H9 (cell line): Measurements from ENCODE around the gene ACTA1. TPM values are rescaled to one million over a fixed set of nuclear protein-coding genes. Genes with fewer than 3 reads are reported as not detected.

Experiments
- DNase-seq: peaks from one replicate; pipeline ENCODE4 v3.0.0-alpha.2; 2017
- H2AFZ ChIP-seq: one replicate; pipeline ENCODE4 v1.6.1; 2013; ENCODE audit warnings: mild to moderate bottlenecking, low read length, control low read depth, moderate library complexity
- H2AK5ac ChIP-seq: 2 replicates; pipeline ENCODE4 v1.6.1; 2013; ENCODE audit warnings: low read length, control low read depth, mixed read lengths; ENCODE audit not compliant: insufficient read length
- H2BK120ac ChIP-seq: one replicate; pipeline ENCODE4 v1.6.1; 2013; ENCODE audit warnings: low read depth, mild to moderate bottlenecking, low read length, control low read depth, inconsistent platforms; ENCODE audit not compliant: poor library complexity, severe bottlenecking
- H2BK12ac ChIP-seq: 2 replicates; pipeline ENCODE4 v1.6.1; 2013; ENCODE audit warnings: low read length, control low read depth, mixed read lengths, low read depth; ENCODE audit not compliant: insufficient read length
- H2BK15ac ChIP-seq: 2 replicates; pipeline ENCODE4 v1.6.1; 2013; ENCODE audit warnings: low read depth, low read length, control low read depth
- H2BK20ac ChIP-seq: one replicate; pipeline ENCODE4 v1.6.1; 2013; ENCODE audit warnings: low read depth, mild to moderate bottlenecking, low read length, control low read depth, inconsistent platforms; ENCODE audit not compliant: poor library complexity, severe bottlenecking
- H2BK5ac ChIP-seq: 2 replicates; pipeline ENCODE4 v1.6.1; 2013; ENCODE audit warnings: low read length, control low read depth, mixed read lengths; ENCODE audit not compliant: insufficient read length
- H3K14ac ChIP-seq: 2 replicates; pipeline ENCODE4 v1.6.1; 2013; ENCODE audit warnings: low read length, control low read depth; ENCODE audit not compliant: insufficient read depth
- H3K18ac ChIP-seq: 2 replicates; pipeline ENCODE4 v1.6.1; 2013; ENCODE audit warnings: low read depth, mild to moderate bottlenecking, mixed read lengths, low read length, control low read depth; ENCODE audit not compliant: insufficient read length
- H3K23ac ChIP-seq: 2 replicates; pipeline ENCODE4 v1.6.1; 2013; ENCODE audit warnings: low read length, control low read depth, mixed read lengths, low read depth; ENCODE audit not compliant: insufficient read length
- H3K23me2 ChIP-seq: 2 replicates; pipeline ENCODE4 v1.6.1; 2013; ENCODE audit warnings: low read depth, mild to moderate bottlenecking, mixed read lengths, low read length, control low read depth; ENCODE audit not compliant: insufficient read length, poor library complexity, severe bottlenecking
- H3K27ac ChIP-seq: 2 replicates; pipeline ENCODE4 v1.5.1; 2013; ENCODE audit warnings: low read length, control low read depth, mixed read lengths, low read depth; ENCODE audit not compliant: insufficient read length
- H3K27me3 ChIP-seq: 2 replicates; pipeline ENCODE4 v1.6.1; 2013; ENCODE audit warnings: low read length, control low read depth, inconsistent platforms; ENCODE audit not compliant: insufficient read depth
- H3K4ac ChIP-seq: 2 replicates; pipeline ENCODE4 v1.6.1; 2013; ENCODE audit warnings: low read depth, mild to moderate bottlenecking, control low read depth, inconsistent platforms, low read length, moderate library complexity
- H3K4me1 ChIP-seq: 2 replicates; pipeline ENCODE4 v1.6.1; 2013; ENCODE audit warnings: low read length, control low read depth, inconsistent platforms; ENCODE audit not compliant: insufficient read depth
- H3K4me2 ChIP-seq: 2 replicates; pipeline ENCODE4 v1.6.1; 2013; ENCODE audit warnings: low read length, control low read depth, mixed read lengths; ENCODE audit not compliant: insufficient read length, insufficient read depth
- H3K56ac ChIP-seq: 2 replicates; pipeline ENCODE4 v1.6.1; 2013; ENCODE audit warnings: low read depth, mild to moderate bottlenecking, mixed read lengths, low read length, control low read depth; ENCODE audit not compliant: insufficient read length
- H3K79me1 ChIP-seq: 2 replicates; pipeline ENCODE4 v1.6.1; 2013; ENCODE audit warnings: low read depth, mild to moderate bottlenecking, moderate library complexity, low read length, control low read depth, inconsistent platforms; ENCODE audit not compliant: insufficient read depth, poor library complexity, severe bottlenecking
- H3K79me2 ChIP-seq: 2 replicates; pipeline ENCODE4 v1.6.1; 2013; ENCODE audit warnings: low read length, control low read depth, inconsistent platforms; ENCODE audit not compliant: insufficient read depth
- H3K9ac ChIP-seq: 2 replicates; pipeline ENCODE4 v1.6.1; 2013; ENCODE audit warnings: low read length, control low read depth, mixed read lengths; ENCODE audit not compliant: insufficient read length; ENCODE audit errors: extremely low read depth
- H3K9me3 ChIP-seq: one replicate; pipeline ENCODE4 v1.6.1; 2013; ENCODE audit warnings: low read depth, low read length, inconsistent platforms; ENCODE audit not compliant: control insufficient read depth
- H3T11ph ChIP-seq: one replicate; pipeline ENCODE4 v1.6.1; 2013; ENCODE audit warnings: mild to moderate bottlenecking, low read length, control low read depth, inconsistent platforms
- H4K20me1 ChIP-seq: one replicate; pipeline ENCODE4 v1.6.1; 2013; ENCODE audit not compliant: control insufficient read depth, insufficient read length, insufficient read depth
- H4K5ac ChIP-seq: 2 replicates; pipeline ENCODE4 v1.6.1; 2013; ENCODE audit warnings: low read depth, mild to moderate bottlenecking, mixed read lengths, low read length, control low read depth; ENCODE audit not compliant: insufficient read length
- H4K8ac ChIP-seq: replicated peaks from 2 replicates; pipeline ENCODE4 v1.6.1; 2013; ENCODE audit warnings: low read length, control low read depth, mixed read lengths, low read depth; ENCODE audit not compliant: insufficient read length
- H4K91ac ChIP-seq: 2 replicates; pipeline ENCODE4 v1.6.1; 2013; ENCODE audit warnings: low read depth, mild to moderate bottlenecking, moderate library complexity, mixed read lengths, low read length, control low read depth; ENCODE audit not compliant: insufficient read length
- H3K27ac Mint-ChIP-seq, 3 experiments: 2 replicates in 2 of 3; 3 replicates in 1 of 3; pipeline ENCODE4 v1.8.0; 2020 to 2021; ENCODE audit warnings: mixed read lengths in 3 of 3, mild to moderate bottlenecking in 1 of 3, moderate library complexity in 1 of 3
- H3K27me3 Mint-ChIP-seq: 2 replicates; pipeline ENCODE4 v1.8.0; 2021; ENCODE audit warnings: low read depth, mild to moderate bottlenecking, moderate library complexity, mixed read lengths
- H3K36me3 Mint-ChIP-seq, 3 experiments: 2 replicates in 2 of 3; 3 replicates in 1 of 3; pipeline ENCODE4 v1.8.0; 2020 to 2021; ENCODE audit warnings: low read depth in 3 of 3, mixed read lengths in 3 of 3; ENCODE audit not compliant: insufficient read depth in 1 of 3
- H3K4me1 Mint-ChIP-seq, 2 experiments: 2 replicates each; pipeline ENCODE4 v1.8.0; 2020; ENCODE audit warnings: mixed read lengths in 2 of 2
- H3K4me3 Mint-ChIP-seq, 2 experiments: 2 replicates in 1 of 2; 3 replicates in 1 of 2; pipeline ENCODE4 v1.8.0; 2020 to 2021; ENCODE audit warnings: mild to moderate bottlenecking in 2 of 2, mixed read lengths in 2 of 2, moderate library complexity in 1 of 2
- H3K9me3 Mint-ChIP-seq, 2 experiments: 2 replicates in 1 of 2; 3 replicates in 1 of 2; pipeline ENCODE4 v1.8.0; 2020; ENCODE audit warnings: mild to moderate bottlenecking in 2 of 2, mixed read lengths in 2 of 2, moderate library complexity in 1 of 2
- WGBS: extraction: QIAGEN DNeasy Blood & Tissue Kit; methylation state at CpG from one replicate; pipeline ENCODE4 v1.1.7; 2013; ENCODE audit warnings: missing lambda C conversion rate, low lambda C conversion rate, mixed read lengths; ENCODE audit not compliant: insufficient read length; ENCODE audit errors: extremely low coverage; 5-methylcytosine and 5-hydroxymethylcytosine counted together
- total RNA-seq: library from RNA; stranded (reverse); gene quantifications from 2 replicates; pipeline ENCODE4 v1.2.1, GENCODE V29; 2021
- TF ChIP-seq, protein P1 (sequence below): fragments of 200-600 bp; sonication (generic); conservative IDR thresholded peaks from 3 replicates; pipeline ENCODE4 v1.8.0; 2021; ENCODE audit warnings: antibody characterized with exemption, mild to moderate bottlenecking

Gene ACTA1
- total RNA-seq, 1 experiment from 2014 or later, result 48.5 TPM

DNA sequence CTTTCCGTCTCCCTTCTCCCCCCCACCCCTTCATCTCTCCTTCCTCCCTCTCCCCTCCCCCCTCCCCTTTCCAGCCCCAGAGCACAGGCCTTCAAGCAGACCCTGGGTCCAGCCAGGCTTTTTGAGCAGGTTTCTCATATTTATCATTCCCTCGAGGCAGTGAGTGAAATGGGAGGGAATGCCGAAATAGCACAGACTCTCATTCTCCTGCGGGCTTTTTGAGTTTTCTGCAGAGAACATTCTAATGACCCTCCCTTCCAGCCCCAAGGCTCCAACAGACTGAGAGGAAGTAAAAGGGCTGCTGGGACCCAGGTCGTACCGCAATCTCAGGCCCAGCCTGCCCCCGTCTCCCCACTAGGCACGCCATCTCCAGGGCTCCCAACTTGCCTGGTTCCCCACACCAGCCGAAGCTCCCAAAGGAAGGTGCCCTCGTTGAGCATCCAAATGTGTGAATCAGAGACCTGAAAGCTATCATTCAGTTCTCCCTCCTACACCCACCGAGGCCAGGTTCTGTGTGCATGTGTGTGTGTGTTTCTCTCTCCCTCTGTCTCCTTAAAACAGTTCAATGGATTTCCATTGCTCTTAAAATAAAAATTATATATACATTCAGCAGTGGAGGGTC, 22.3 kb downstream of the ACTA1 start:
- Histone ChIP-seq H3K23ac (no peak overlapping the region), H3K27ac (no peak overlapping the region), H2AK5ac (no peak overlapping the region), H4K8ac (no peak overlapping the region), H2BK12ac (no peak overlapping the region), H3K4ac (no peak overlapping the region), H4K91ac (no peak overlapping the region), H3K79me1 (no peaks in the 10 kb centered on the region), H3K23me2 (peaks cover 14% of the 10 kb centered on the region), H3K56ac (no peak overlapping the region), H3K18ac (no peak overlapping the region), H2BK120ac (no peak overlapping the region), H2BK5ac (no peak overlapping the region), H2AFZ (no peak overlapping the region), H4K20me1 (no peaks in the 10 kb centered on the region), H3K14ac (no peak overlapping the region), H2BK15ac (no peak overlapping the region), H2BK20ac (no peak overlapping the region), H3K4me2 (no peak overlapping the region), H4K5ac (no peak overlapping the region), H3K9ac (no peak overlapping the region), H3K9me3 (no peaks in the 10 kb centered on the region), H3T11ph (no peak overlapping the region), H3K4me1 (peaks cover 16% of the 10 kb centered on the region; the same call in 1 of the 2 replicates), H3K27me3 (peaks cover 7% of the 10 kb centered on the region; the same call in 1 of the 2 replicates), H3K79me2 (no peaks in the 10 kb centered on the region)
- H3K36me3 Mint-ChIP-seq, result peaks cover 0 to 1% (median 0%) of the 10 kb centered on the region in 3 experiments; a peak in 2 of 7 replicates
- peaks cover 29 to 53% of the 10 kb centered on the region in 2 experiments for H3K4me1 Mint-ChIP-seq
- no peak overlapping the region for H3K4me3 Mint-ChIP-seq
- H3K9me3 Mint-ChIP-seq, result no peaks in the 10 kb centered on the region; a peak in 1 of 5 replicates
- WGBS, result no CpG with 5 or more reads among the region's 11 CpGs
- H3K27ac Mint-ChIP-seq, result no peak overlapping the region
- TF ChIP-seq, protein P1, sequence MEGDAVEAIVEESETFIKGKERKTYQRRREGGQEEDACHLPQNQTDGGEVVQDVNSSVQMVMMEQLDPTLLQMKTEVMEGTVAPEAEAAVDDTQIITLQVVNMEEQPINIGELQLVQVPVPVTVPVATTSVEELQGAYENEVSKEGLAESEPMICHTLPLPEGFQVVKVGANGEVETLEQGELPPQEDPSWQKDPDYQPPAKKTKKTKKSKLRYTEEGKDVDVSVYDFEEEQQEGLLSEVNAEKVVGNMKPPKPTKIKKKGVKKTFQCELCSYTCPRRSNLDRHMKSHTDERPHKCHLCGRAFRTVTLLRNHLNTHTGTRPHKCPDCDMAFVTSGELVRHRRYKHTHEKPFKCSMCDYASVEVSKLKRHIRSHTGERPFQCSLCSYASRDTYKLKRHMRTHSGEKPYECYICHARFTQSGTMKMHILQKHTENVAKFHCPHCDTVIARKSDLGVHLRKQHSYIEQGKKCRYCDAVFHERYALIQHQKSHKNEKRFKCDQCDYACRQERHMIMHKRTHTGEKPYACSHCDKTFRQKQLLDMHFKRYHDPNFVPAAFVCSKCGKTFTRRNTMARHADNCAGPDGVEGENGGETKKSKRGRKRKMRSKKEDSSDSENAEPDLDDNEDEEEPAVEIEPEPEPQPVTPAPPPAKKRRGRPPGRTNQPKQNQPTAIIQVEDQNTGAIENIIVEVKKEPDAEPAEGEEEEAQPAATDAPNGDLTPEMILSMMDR, result no peak
- H3K27me3 Mint-ChIP-seq, result peaks cover 61% of the 10 kb centered on the region
- no peak for DNase-seq
